ENCODE data around the gene MRPS10.
"Not testable (repeated sequence)": the region's sequence is repeated elsewhere in the genome, so short reads cannot be mapped to it uniquely, and the experiment has no call there.

MRPS10 gene

GRCh38 chr6:42173101-42173500 is 44.6 kb downstream of the MRPS10 start, which contains the start of gene GUCA1A:
TSS of gene GUCA1A (plus strand) at chr6:42173364. CDS start at chr6:42173614, 250 bp downstream.
- Histone ChIP-seq H3K9me3 (ENCODE audit: insufficient read depth, low read length) (no peaks in the 10 kb centered on the region), H3K4me2 (ENCODE audit: low read length) (no peak within 1 kb of the TSS), H3K27me3 (ENCODE audit: low read depth, low read length) (no peaks in the 10 kb centered on the region), H3K9ac (ENCODE audit: low read length) (no peak within 1 kb of the TSS), H4K20me1 (ENCODE audit: insufficient read depth, low read length) (no peaks in the 10 kb centered on the region), H3K4me1 (ENCODE audit: low read length) (peaks cover 5% of the 10 kb centered on the region), H3K27ac (ENCODE audit: low read length) (no peak within 1 kb of the TSS), H3K4me3 (ENCODE audit: low read length) (no peak within 1 kb of the TSS), H3K79me2 (ENCODE audit: low read length) (no peaks in the 10 kb centered on the region), H3K36me3 (replicated peaks; ENCODE audit: low read depth, low read length) (no peaks in the 10 kb centered on the region), H2AFZ (ENCODE audit: low read depth, low read length) (no peak within 1 kb of the TSS)
- TF ChIP-seq EZH2phosphoT487 (IDR thresholded peaks at IDR 0.05; ENCODE audit: low read depth), result no peak
- TF ChIP-seq, protein P1, sequence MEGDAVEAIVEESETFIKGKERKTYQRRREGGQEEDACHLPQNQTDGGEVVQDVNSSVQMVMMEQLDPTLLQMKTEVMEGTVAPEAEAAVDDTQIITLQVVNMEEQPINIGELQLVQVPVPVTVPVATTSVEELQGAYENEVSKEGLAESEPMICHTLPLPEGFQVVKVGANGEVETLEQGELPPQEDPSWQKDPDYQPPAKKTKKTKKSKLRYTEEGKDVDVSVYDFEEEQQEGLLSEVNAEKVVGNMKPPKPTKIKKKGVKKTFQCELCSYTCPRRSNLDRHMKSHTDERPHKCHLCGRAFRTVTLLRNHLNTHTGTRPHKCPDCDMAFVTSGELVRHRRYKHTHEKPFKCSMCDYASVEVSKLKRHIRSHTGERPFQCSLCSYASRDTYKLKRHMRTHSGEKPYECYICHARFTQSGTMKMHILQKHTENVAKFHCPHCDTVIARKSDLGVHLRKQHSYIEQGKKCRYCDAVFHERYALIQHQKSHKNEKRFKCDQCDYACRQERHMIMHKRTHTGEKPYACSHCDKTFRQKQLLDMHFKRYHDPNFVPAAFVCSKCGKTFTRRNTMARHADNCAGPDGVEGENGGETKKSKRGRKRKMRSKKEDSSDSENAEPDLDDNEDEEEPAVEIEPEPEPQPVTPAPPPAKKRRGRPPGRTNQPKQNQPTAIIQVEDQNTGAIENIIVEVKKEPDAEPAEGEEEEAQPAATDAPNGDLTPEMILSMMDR (IDR thresholded peaks at IDR 0.05; ENCODE audit: low read depth, low read length), result no peak

DNA sequence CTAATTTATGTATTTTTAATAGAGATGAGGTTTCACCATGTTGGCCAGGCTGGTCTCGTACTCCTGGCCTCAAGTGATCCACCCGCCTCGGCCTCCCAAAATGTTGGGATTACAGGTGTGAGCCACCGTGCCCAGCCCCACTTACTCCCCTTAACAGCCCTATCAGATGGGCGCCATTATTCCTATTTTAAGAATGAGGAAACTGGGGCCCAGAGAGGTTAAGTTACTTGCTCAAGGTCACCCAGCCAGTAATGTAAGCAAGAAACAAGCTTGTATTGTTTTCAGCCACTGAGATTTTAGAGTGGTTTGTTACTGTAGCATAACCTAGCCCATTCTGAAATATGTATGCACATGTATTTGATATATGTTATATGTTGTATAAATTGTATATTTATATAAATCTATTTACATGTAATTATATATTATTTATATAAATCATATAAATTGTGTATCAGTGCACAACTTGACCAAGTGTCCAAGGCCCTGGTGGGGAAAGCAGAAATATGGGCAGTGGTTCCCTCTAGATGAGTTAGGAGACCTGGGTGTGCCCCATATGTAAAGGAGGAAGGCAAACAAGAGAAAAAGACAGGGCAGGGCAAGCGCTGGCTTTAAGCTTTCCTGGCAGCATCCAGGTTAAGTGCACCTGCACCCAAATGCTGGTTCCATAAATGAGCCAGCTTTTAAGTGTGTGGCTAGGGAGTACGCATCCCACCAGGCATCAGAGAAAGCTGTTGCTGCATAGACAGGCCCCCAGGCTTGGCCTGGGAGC is 45.7 kb downstream of the MRPS10 start:
- Histone ChIP-seq H3K79me2 (ENCODE audit: low read length) (no peaks in the 10 kb centered on the region), H3K4me1 (ENCODE audit: low read length) (peaks cover 3% of the 10 kb centered on the region), H3K27ac (ENCODE audit: low read length) (no peak overlapping the region), H2AFZ (ENCODE audit: low read depth, low read length) (no peak overlapping the region), H3K9me3 (ENCODE audit: insufficient read depth, low read length) (no peaks in the 10 kb centered on the region), H3K36me3 (replicated peaks; ENCODE audit: low read depth, low read length) (no peaks in the 10 kb centered on the region), H3K4me3 (ENCODE audit: low read length) (no peak overlapping the region), H3K9ac (ENCODE audit: low read length) (no peak overlapping the region), H4K20me1 (ENCODE audit: insufficient read depth, low read length) (no peaks in the 10 kb centered on the region), H3K27me3 (ENCODE audit: low read depth, low read length) (no peaks in the 10 kb centered on the region), H3K4me2 (ENCODE audit: low read length) (no peak overlapping the region)
- TF ChIP-seq, protein P1 (IDR thresholded peaks at IDR 0.05; ENCODE audit: low read depth, low read length), result no peak
- TF ChIP-seq EZH2phosphoT487 (IDR thresholded peaks at IDR 0.05; ENCODE audit: low read depth), result no peak

DNA sequence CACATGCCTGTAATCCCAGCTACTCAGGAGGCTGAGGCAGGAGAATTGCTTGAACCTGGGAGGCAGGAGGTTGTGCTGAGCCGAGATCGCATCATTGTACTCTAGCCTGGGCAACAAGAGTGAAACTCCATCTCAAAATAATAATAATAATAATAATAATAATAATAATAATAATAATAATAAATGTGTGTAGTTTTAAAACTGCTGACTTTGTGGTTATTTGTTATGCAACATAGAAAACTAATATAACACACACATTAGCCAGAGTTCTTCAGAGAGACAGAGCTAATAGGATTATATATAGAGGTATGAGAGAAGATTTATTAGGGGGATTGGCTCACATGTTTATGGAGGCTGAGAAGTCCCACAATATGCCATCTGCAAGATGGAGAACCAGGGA is 47.9 kb downstream of the MRPS10 start:
- peaks cover 12% of the 10 kb centered on the region for H3K4me1 ChIP-seq (ENCODE audit: low read length)
- H3K36me3 ChIP-seq (replicated peaks; ENCODE audit: low read depth, low read length); H3K4me2 ChIP-seq (ENCODE audit: low read length); H3K4me3 ChIP-seq (ENCODE audit: low read length); H3K9me3 ChIP-seq (ENCODE audit: insufficient read depth, low read length); H3K9ac ChIP-seq (ENCODE audit: low read length); H4K20me1 ChIP-seq (ENCODE audit: insufficient read depth, low read length); H3K79me2 ChIP-seq (ENCODE audit: low read length); H2AFZ ChIP-seq (ENCODE audit: low read depth, low read length); H3K27me3 ChIP-seq (ENCODE audit: low read depth, low read length); H3K27ac ChIP-seq (ENCODE audit: low read length): not testable (repeated sequence)

- peaks cover 18% of the 10 kb centered on the region for H3K4me1 ChIP-seq (ENCODE audit: low read length)
- H3K27ac ChIP-seq (ENCODE audit: low read length), result no peak overlapping the region
- H3K79me2 ChIP-seq (ENCODE audit: low read length), result no peaks in the 10 kb centered on the region
- no peaks in the 10 kb centered on the region for H4K20me1 ChIP-seq (ENCODE audit: insufficient read depth, low read length)
- no peaks in the 10 kb centered on the region for H3K27me3 ChIP-seq (ENCODE audit: low read depth, low read length)
- no peak overlapping the region for H3K4me3 ChIP-seq (ENCODE audit: low read length)
- H3K9me3 ChIP-seq (ENCODE audit: insufficient read depth, low read length), result no peaks in the 10 kb centered on the region
- H3K36me3 ChIP-seq (replicated peaks; ENCODE audit: low read depth, low read length), result no peaks in the 10 kb centered on the region
- no peak overlapping the region for H3K9ac ChIP-seq (ENCODE audit: low read length)
- H2AFZ ChIP-seq (ENCODE audit: low read depth, low read length), result no peak overlapping the region
- TF ChIP-seq, protein P1 (IDR thresholded peaks at IDR 0.05; ENCODE audit: low read depth, low read length), result peak; percentile 54
- TF ChIP-seq EZH2phosphoT487 (IDR thresholded peaks at IDR 0.05; ENCODE audit: low read depth), result no peak
- no peak overlapping the region for H3K4me2 ChIP-seq (ENCODE audit: low read length)
Measured at GRCh38 chr6:42168650-42169049, 49.0 kb downstream of the MRPS10 start.
